Rectal smooth muscle tissue (tissue), 1 donor: ENCODE measurements around the gene POGK.

ENCODE experiments used
- H3K27ac ChIP-seq: one replicate; pipeline ENCODE4 v1.7.0; 2013; ENCODE audit warnings: low read depth, low read length, inconsistent platforms
- H3K27me3 ChIP-seq: one replicate; pipeline ENCODE4 v1.7.0; 2013; ENCODE audit warnings: low read length; ENCODE audit not compliant: control insufficient read depth, insufficient read depth
- H3K36me3 ChIP-seq: one replicate; pipeline ENCODE4 v1.7.0; 2013; ENCODE audit warnings: low read length; ENCODE audit not compliant: control insufficient read depth, insufficient read depth
- H3K4me1 ChIP-seq: one replicate; pipeline ENCODE4 v1.7.0; 2013; ENCODE audit warnings: low read length; ENCODE audit not compliant: control insufficient read depth, insufficient read depth
- H3K4me3 ChIP-seq: one replicate; pipeline ENCODE4 v1.7.0; 2013; ENCODE audit warnings: low read length
- H3K9ac ChIP-seq: one replicate; pipeline ENCODE4 v1.7.0; 2013; ENCODE audit warnings: low read length

The POGK gene

GRCh38 chr1:166888373-166889111 lies 49.3 kb downstream of the POGK start:
- H3K36me3 ChIP-seq, result no peaks in the 10 kb centered on the region
- H3K9ac ChIP-seq, result no peak overlapping the region
- H3K27ac ChIP-seq, result no peak overlapping the region
- H3K4me1 ChIP-seq, result peaks cover 15% of the 10 kb centered on the region
- no peak overlapping the region for H3K4me3 ChIP-seq
- H3K27me3 ChIP-seq, result peaks cover 5% of the 10 kb centered on the region

GRCh38 chr1:166889776-166890175 lies 50.5 kb downstream of the POGK start:
- H3K9ac ChIP-seq, result no peak overlapping the region
- peaks cover 15% of the 10 kb centered on the region for H3K4me1 ChIP-seq
- no peaks in the 10 kb centered on the region for H3K36me3 ChIP-seq
- no peak overlapping the region for H3K4me3 ChIP-seq
- no peak overlapping the region for H3K27ac ChIP-seq
- no peaks in the 10 kb centered on the region for H3K27me3 ChIP-seq

- Histone ChIP-seq H3K4me3 (no peak overlapping the region), H3K27me3 (no peaks in the 10 kb centered on the region), H3K9ac (no peak overlapping the region), H3K4me1 (peaks cover 7% of the 10 kb centered on the region), H3K36me3 (no peaks in the 10 kb centered on the region), H3K27ac (no peak overlapping the region)
Measured at GRCh38 chr1:166895766-166896165, 56.5 kb downstream of the POGK start.

- no peaks in the 10 kb centered on the region for H3K27me3 ChIP-seq
- no peaks in the 10 kb centered on the region for H3K36me3 ChIP-seq
- H3K9ac ChIP-seq, result no peak overlapping the region
- no peak overlapping the region for H3K27ac ChIP-seq
- H3K4me3 ChIP-seq, result no peak overlapping the region
- peaks cover 10% of the 10 kb centered on the region for H3K4me1 ChIP-seq
Measured at GRCh38 chr1:166899769-166900168, 60.5 kb downstream of the POGK start.

- no peaks in the 10 kb centered on the region for H3K27me3 ChIP-seq
- H3K9ac ChIP-seq, result no peak overlapping the region
- no peaks in the 10 kb centered on the region for H3K36me3 ChIP-seq
- H3K27ac ChIP-seq, result no peak overlapping the region
- H3K4me1 ChIP-seq, result peaks cover 20% of the 10 kb centered on the region
- no peak overlapping the region for H3K4me3 ChIP-seq
Measured at GRCh38 chr1:166900987-166901386, 61.7 kb downstream of the POGK start.

- Histone ChIP-seq H3K27ac (no peak overlapping the region), H3K36me3 (no peaks in the 10 kb centered on the region), H3K4me3 (no peak overlapping the region), H3K9ac (no peak overlapping the region), H3K4me1 (peaks cover 31% of the 10 kb centered on the region), H3K27me3 (no peaks in the 10 kb centered on the region)
Measured at GRCh38 chr1:166902279-166902678, 63.0 kb downstream of the POGK start.

- Histone ChIP-seq H3K36me3 (no peaks in the 10 kb centered on the region), H3K4me1 (peaks cover 31% of the 10 kb centered on the region)
Measured at GRCh38 chr1:166903232-166903631, 64.0 kb downstream of the POGK start.

GRCh38 chr1:166905136-166905535 lies 65.9 kb downstream of the POGK start:
- Histone ChIP-seq H3K9ac (no peak overlapping the region), H3K27me3 (no peaks in the 10 kb centered on the region), H3K4me1 (peaks cover 31% of the 10 kb centered on the region), H3K27ac (peak overlapping the region; percentile 56), H3K36me3 (no peaks in the 10 kb centered on the region), H3K4me3 (no peak overlapping the region)

More at GRCh38 chr1:166903232-166903631, 64.0 kb downstream of the POGK start:
- H3K27ac ChIP-seq, result no peak overlapping the region
- H3K27me3 ChIP-seq, result no peaks in the 10 kb centered on the region
- no peak overlapping the region for H3K4me3 ChIP-seq
- no peak overlapping the region for H3K9ac ChIP-seq

- peak overlapping the region; percentile 56 for H3K27ac ChIP-seq
- no peaks in the 10 kb centered on the region for H3K36me3 ChIP-seq
- no peak overlapping the region for H3K4me3 ChIP-seq
- no peaks in the 10 kb centered on the region for H3K27me3 ChIP-seq
- H3K4me1 ChIP-seq, result peaks cover 30% of the 10 kb centered on the region
- H3K9ac ChIP-seq, result no peak overlapping the region
Measured at GRCh38 chr1:166905900-166906299, 66.6 kb downstream of the POGK start.
